Suprapubic skin (tissue), 3 donors: ENCODE measurements around the gene TEC.
"Not testable (repeated sequence)": the region's sequence is repeated elsewhere in the genome, so short reads cannot be mapped to it uniquely, and the experiment has no call there.

ENCODE experiments used
- POLR2A ChIP-seq, 2 donors: fragments of 450-650 bp; IDR thresholded peaks; one replicate each; pipeline ENCODE4 v1.6.1; 2017; ENCODE audit warnings: antibody characterized with exemption in 2 of 2, mild to moderate bottlenecking in 2 of 2, moderate library complexity in 2 of 2
- TF ChIP-seq, protein P1 (sequence below), 2 donors: fragments of 200-600 bp in 1 of 2; fragments of 450-650 bp in 1 of 2; sonication (generic) in 1 of 2; IDR thresholded peaks; one replicate each; pipeline ENCODE4 v1.5.1; 2016 to 2019; ENCODE audit warnings: antibody characterized with exemption in 2 of 2, mild to moderate bottlenecking in 1 of 2, moderate library complexity in 1 of 2

DNA sequence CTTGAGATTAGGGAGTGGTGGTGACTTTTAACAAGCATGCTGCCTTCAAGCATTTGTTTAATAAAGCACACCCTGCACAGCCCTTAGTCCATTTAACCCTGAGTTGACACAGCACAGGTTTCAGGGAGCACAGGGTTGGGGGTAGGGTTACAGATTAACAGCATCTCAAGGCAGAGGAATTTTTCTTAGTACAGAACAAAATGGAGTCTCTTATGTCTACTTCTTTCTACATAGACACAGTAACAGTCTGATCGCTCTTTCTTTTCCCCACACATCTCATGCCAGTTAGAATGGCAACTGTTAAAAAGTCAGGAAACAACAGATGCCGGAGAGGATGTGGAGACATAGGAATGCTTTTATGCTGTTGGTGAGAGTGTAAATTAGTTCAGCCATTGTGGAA, 16.4 kb upstream of the TEC start:
- not testable (repeated sequence) for TF ChIP-seq POLR2A (IDR thresholded peaks at IDR 0.05)
- TF ChIP-seq, protein P1, sequence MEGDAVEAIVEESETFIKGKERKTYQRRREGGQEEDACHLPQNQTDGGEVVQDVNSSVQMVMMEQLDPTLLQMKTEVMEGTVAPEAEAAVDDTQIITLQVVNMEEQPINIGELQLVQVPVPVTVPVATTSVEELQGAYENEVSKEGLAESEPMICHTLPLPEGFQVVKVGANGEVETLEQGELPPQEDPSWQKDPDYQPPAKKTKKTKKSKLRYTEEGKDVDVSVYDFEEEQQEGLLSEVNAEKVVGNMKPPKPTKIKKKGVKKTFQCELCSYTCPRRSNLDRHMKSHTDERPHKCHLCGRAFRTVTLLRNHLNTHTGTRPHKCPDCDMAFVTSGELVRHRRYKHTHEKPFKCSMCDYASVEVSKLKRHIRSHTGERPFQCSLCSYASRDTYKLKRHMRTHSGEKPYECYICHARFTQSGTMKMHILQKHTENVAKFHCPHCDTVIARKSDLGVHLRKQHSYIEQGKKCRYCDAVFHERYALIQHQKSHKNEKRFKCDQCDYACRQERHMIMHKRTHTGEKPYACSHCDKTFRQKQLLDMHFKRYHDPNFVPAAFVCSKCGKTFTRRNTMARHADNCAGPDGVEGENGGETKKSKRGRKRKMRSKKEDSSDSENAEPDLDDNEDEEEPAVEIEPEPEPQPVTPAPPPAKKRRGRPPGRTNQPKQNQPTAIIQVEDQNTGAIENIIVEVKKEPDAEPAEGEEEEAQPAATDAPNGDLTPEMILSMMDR (IDR thresholded peaks at IDR 0.05), result not testable (repeated sequence)
